Effector memory CD4-positive, alpha-beta T cell (primary cell): ENCODE data around the gene TPGS2.
"Not testable (repeated sequence)": the region's sequence is repeated elsewhere in the genome, so short reads cannot be mapped to it uniquely, and the experiment has no call there.

Source experiments
- DNase-seq, 3 donors: peaks; one replicate each; pipeline ENCODE4 v3.0.0-alpha.2; 2020
- H3K27ac ChIP-seq: 2 replicates; pipeline ENCODE4 v1.7.0; 2013; ENCODE audit warnings: mild to moderate bottlenecking, low read length, moderate library complexity; ENCODE audit not compliant: insufficient read depth, poor library complexity, severe bottlenecking
- H3K27me3 ChIP-seq: replicated peaks from 2 replicates; pipeline ENCODE4 v1.7.0; 2013; ENCODE audit warnings: mild to moderate bottlenecking, low read length; ENCODE audit not compliant: insufficient read depth, control insufficient read depth, poor library complexity, severe bottlenecking
- H3K36me3 ChIP-seq: 2 replicates; pipeline ENCODE4 v1.7.0; 2013; ENCODE audit warnings: mild to moderate bottlenecking, low read length, moderate library complexity; ENCODE audit not compliant: control insufficient read depth, insufficient read depth
- H3K4me1 ChIP-seq: 2 replicates; pipeline ENCODE4 v1.7.0; 2013; ENCODE audit warnings: low read length, mild to moderate bottlenecking; ENCODE audit not compliant: control insufficient read depth, insufficient read depth, poor library complexity, severe bottlenecking
- H3K4me3 ChIP-seq: 2 replicates; pipeline ENCODE4 v1.7.0; 2013; ENCODE audit warnings: low read length, low read depth, mild to moderate bottlenecking; ENCODE audit not compliant: insufficient read depth, poor library complexity, severe bottlenecking
- H3K9me3 ChIP-seq: 2 replicates; pipeline ENCODE4 v1.7.0; 2013; ENCODE audit warnings: mild to moderate bottlenecking, low read length, moderate library complexity; ENCODE audit not compliant: control insufficient read depth
- total RNA-seq, 3 donors: gene quantifications; one replicate each; lab custom pipeline; 2026; lab: John Stamatoyannopoulos, UW

The TPGS2 gene, protein sequence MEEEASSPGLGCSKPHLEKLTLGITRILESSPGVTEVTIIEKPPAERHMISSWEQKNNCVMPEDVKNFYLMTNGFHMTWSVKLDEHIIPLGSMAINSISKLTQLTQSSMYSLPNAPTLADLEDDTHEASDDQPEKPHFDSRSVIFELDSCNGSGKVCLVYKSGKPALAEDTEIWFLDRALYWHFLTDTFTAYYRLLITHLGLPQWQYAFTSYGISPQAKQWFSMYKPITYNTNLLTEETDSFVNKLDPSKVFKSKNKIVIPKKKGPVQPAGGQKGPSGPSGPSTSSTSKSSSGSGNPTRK
- total RNA-seq, result 30.5 to 37.6 (median 32.5) reads per million in 3 donors

GRCh38 chr18:36828630-36829361 is at the start of gene TPGS2, which contains the start of gene KIAA1328:
TSS of gene TPGS2 (minus strand) at chr18:36829002. CDS start at chr18:36828767, 235 bp downstream.
TSS of gene KIAA1328 (plus strand) at chr18:36829127. CDS start at chr18:36829139, 12 bp downstream.
- peak within 1 kb of the TSS; percentile 94 for H3K4me3 ChIP-seq
- H3K36me3 ChIP-seq, result no peaks in the 10 kb centered on the region
- DNase-seq, result peak; percentile 83 to 90 (median 86)
- H3K4me1 ChIP-seq, result no peaks in the 10 kb centered on the region
- H3K27ac ChIP-seq, result peak within 1 kb of the TSS; percentile 64
- H3K27me3 ChIP-seq, result no peaks in the 10 kb centered on the region
- H3K9me3 ChIP-seq, result no peaks in the 10 kb centered on the region

GRCh38 chr18:36873826-36874225 is 45.0 kb upstream of the TPGS2 start:
- not testable (repeated sequence) for H3K27ac ChIP-seq, H3K9me3 ChIP-seq, DNase-seq, H3K4me1 ChIP-seq, H3K27me3 ChIP-seq, H3K36me3 ChIP-seq, H3K4me3 ChIP-seq

DNA sequence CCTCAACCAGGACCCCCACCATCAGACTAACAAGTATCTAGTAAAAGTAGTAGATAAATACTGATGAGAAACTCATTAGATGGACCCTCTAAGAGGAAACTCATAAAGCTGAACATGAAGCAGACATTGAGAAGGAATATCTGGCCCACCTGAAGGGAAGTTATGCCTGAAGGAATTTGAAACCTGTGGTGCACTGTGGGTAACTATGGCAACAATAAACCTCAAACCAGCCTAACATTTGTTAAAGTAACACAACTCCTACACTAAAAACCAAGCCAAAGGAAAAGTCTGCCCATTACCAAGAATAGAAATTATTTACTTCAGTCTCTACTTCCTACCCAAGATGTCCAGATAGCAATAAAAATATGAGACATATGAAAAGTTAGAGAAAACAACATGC is 43.5 kb upstream of the TPGS2 start:
- Histone ChIP-seq H3K36me3 (no peaks in the 10 kb centered on the region), H3K4me1 (no peaks in the 10 kb centered on the region), H3K27me3 (no peaks in the 10 kb centered on the region), H3K27ac (no peak overlapping the region), H3K9me3 (no peaks in the 10 kb centered on the region), H3K4me3 (no peak overlapping the region)
- no peak for DNase-seq

GRCh38 chr18:36871801-36872200 is 43.0 kb upstream of the TPGS2 start:
- no peaks in the 10 kb centered on the region for H3K36me3 ChIP-seq

GRCh38 chr18:36867056-36867455 is 38.3 kb upstream of the TPGS2 start:
- H3K4me1 ChIP-seq, result no peaks in the 10 kb centered on the region
- no peaks in the 10 kb centered on the region for H3K9me3 ChIP-seq
- no peak overlapping the region for H3K27ac ChIP-seq
- no peak for DNase-seq
- H3K36me3 ChIP-seq, result no peaks in the 10 kb centered on the region
- no peaks in the 10 kb centered on the region for H3K27me3 ChIP-seq
- H3K4me3 ChIP-seq, result no peak overlapping the region

More at GRCh38 chr18:36871801-36872200, 43.0 kb upstream of the TPGS2 start:
- Histone ChIP-seq H3K9me3 (no peaks in the 10 kb centered on the region), H3K4me3 (no peak overlapping the region), H3K27ac (no peak overlapping the region), H3K27me3 (no peaks in the 10 kb centered on the region), H3K4me1 (no peaks in the 10 kb centered on the region)
- no peak for DNase-seq

GRCh38 chr18:36862182-36862581 is 33.4 kb upstream of the TPGS2 start:
- Histone ChIP-seq H3K4me3 (no peak overlapping the region), H3K36me3 (no peaks in the 10 kb centered on the region), H3K4me1 (no peaks in the 10 kb centered on the region), H3K9me3 (no peaks in the 10 kb centered on the region), H3K27me3 (no peaks in the 10 kb centered on the region), H3K27ac (no peak overlapping the region)
- no peak for DNase-seq

DNA sequence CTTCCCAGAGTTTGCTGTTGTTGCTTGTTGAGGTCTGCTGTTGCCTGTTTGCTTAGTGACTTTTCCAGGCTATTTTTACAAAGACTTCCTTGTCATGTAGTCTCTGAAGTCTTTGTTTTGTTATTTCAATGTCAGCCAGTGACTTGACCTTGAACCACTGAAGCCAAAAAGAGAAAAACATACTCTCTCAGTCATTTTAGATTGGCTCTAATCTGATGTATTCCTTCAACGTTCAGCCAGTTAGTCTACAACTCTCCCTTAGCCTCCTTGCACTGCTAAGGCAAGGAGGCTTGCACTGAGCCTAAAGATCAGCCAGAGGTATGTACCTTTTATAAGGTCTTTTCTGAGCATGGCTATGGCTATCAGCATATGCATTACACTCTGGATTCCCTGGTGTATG is 28.0 kb upstream of the TPGS2 start:
- Histone ChIP-seq H3K4me1 (no peaks in the 10 kb centered on the region), H3K36me3 (peaks cover 6% of the 10 kb centered on the region), H3K4me3 (no peak overlapping the region), H3K9me3 (no peaks in the 10 kb centered on the region), H3K27ac (no peak overlapping the region), H3K27me3 (no peaks in the 10 kb centered on the region)
- DNase-seq, result no peak

DNA sequence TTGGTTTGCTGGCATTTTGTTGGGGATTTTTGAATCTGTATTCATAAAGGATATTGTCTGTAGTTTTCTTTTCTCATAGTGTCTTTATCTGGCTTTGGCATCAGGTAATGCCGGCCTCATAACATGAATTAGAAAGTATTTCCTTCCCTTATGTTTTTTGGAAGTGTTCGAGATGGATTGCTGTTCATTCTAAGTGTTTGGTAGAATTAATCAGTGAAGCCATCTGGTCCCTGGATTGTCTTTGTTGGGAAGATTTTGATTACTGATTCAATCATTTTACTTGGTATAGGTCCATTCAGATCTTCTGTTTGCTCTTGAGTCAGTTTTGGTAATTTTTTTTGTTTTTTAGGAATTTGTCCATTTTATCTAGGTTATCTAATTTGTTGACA is 22.4 kb upstream of the TPGS2 start:
- Histone ChIP-seq H3K9me3 (no peaks in the 10 kb centered on the region), H3K27ac (no peak overlapping the region), H3K4me3 (no peak overlapping the region), H3K4me1 (no peaks in the 10 kb centered on the region), H3K36me3 (peaks cover 6% of the 10 kb centered on the region), H3K27me3 (no peaks in the 10 kb centered on the region)
- no peak for DNase-seq

- no peak for DNase-seq
- H3K9me3 ChIP-seq, result no peaks in the 10 kb centered on the region
- no peaks in the 10 kb centered on the region for H3K4me1 ChIP-seq
- no peak overlapping the region for H3K4me3 ChIP-seq
- no peaks in the 10 kb centered on the region for H3K27me3 ChIP-seq
- H3K36me3 ChIP-seq, result peaks cover 6% of the 10 kb centered on the region
- H3K27ac ChIP-seq, result no peak overlapping the region
Observed at GRCh38 chr18:36850527-36851201, 21.9 kb upstream of the TPGS2 start.
